Stomach smooth muscle (tissue), 2 donors: Measurements from ENCODE around the gene MCAM.

Experiments used
- H3K27ac ChIP-seq: one replicate; pipeline ENCODE4 v1.7.0; 2013; ENCODE audit warnings: mild to moderate bottlenecking, low read length, inconsistent platforms
- H3K27me3 ChIP-seq, 2 donors: one replicate each; pipeline ENCODE4 v1.7.0; 2013; ENCODE audit warnings: low read length in 2 of 2; ENCODE audit not compliant: insufficient read depth in 2 of 2, control insufficient read depth in 1 of 2
- H3K36me3 ChIP-seq, 2 donors: one replicate each; pipeline ENCODE4 v1.7.0; 2013; ENCODE audit warnings: low read length in 2 of 2; ENCODE audit not compliant: control insufficient read depth in 2 of 2, insufficient read depth in 2 of 2
- H3K4me1 ChIP-seq: one replicate; pipeline ENCODE4 v1.7.0; 2013; ENCODE audit warnings: low read length; ENCODE audit not compliant: control insufficient read depth, insufficient read depth
- H3K4me3 ChIP-seq, 2 donors: one replicate each; pipeline ENCODE4 v1.7.0; 2013; ENCODE audit warnings: low read length in 2 of 2
- H3K9ac ChIP-seq, 2 donors: one replicate each; pipeline ENCODE4 v1.7.0; 2013; ENCODE audit warnings: low read length in 2 of 2, mild to moderate bottlenecking in 1 of 2
- H3K9me3 ChIP-seq, 2 donors: one replicate each; pipeline ENCODE4 v1.7.0; 2013; ENCODE audit warnings: low read length in 2 of 2; ENCODE audit not compliant: control insufficient read depth in 2 of 2
- donor health status: healthy.
- donor health status: Pancreatic carcinoma.

MCAM gene

DNA sequence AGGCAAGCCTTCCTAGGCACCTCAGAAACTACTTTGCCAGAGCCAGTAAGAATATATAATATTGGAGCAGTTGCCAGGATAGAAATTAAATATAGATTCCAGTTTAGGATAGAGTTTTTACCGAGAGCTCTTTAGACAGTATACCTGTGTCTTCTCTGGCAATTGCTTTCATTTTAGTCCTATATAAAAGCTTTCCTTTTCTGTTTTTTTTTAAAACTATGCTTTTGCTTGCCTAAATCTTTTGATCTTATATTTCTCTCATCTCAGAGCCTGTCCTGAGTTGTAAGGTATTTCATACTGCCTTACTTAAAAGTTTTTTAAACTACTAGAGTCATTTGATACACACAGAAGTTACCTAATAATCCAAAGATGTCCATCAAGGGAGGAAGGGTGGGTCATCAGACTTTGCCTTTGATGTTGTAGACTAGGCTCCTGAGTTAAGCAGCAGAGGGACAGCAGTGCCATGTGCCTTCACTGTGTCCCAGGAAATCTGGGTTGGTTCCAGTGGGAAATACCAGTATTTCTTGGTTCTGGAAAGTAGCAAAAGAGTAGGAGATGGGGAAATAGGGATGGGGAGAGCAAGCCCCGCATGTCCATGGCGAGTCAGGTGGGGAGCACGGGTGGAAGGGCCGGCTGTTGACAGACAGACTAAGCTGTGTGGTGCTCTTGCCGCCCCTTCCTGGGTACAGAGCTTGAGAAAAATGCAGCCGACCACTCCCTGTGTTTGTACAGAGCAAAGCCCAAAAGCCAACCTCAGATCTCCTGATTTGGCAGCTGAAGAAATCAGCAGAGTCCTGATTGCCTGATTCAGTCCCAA is 11.2 kb downstream of the MCAM start:
- Histone ChIP-seq H3K9ac (peak overlapping the region in 1 of 2 donors; percentile 5), H3K36me3 (peaks cover 39 to 40% of the 10 kb centered on the region in 2 donors), H3K4me1 (peaks cover 39% of the 10 kb centered on the region), H3K4me3 (no peak overlapping the region), H3K27me3 (no peaks in the 10 kb centered on the region), H3K27ac (peak overlapping the region; percentile 73), H3K9me3 (no peaks in the 10 kb centered on the region)

- no peak overlapping the region for H3K27ac ChIP-seq
- no peaks in the 10 kb centered on the region for H3K27me3 ChIP-seq
- H3K36me3 ChIP-seq, result peaks cover 22 to 31% of the 10 kb centered on the region in 2 donors
- peaks cover 54% of the 10 kb centered on the region for H3K4me1 ChIP-seq
- no peak overlapping the region for H3K9ac ChIP-seq
- no peaks in the 10 kb centered on the region for H3K9me3 ChIP-seq
- no peak overlapping the region for H3K4me3 ChIP-seq
Observed at GRCh38 chr11:119303227-119303718, 13.7 kb downstream of the MCAM start.

DNA sequence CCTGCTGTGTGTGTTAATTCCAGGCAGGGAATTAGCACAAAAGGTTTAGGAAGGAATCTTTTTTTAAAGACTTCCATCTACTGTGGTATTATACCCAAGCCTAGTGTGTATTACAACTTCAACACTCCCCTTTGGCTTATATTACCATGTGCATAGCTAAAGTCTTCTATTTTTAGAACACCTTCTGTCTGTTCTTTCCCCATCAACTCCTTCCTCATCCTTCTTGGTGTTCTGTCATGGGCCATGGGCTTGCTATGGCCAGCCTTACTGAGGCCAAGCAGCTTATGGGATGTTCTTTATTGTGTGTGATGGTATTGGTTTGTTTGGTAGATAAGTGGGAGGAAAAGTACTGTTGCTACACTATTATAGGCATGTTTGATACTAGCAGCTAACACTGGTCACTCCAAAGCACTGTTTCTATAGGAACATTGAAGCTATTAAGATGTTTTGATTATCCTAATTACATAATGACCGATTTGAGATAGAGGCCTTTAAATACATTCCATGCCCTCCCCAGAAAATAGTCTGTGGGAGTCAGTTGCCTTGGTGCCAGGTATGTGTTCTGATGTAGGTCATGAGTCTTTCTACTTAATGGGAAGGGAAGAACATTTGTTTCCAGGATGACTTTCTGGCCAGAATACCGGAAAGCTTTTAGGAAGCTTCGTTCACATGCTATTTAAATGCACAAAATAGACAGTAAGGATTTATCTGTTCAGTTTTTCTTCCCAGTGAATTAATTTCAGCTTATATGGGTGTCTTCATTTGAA is 16.5 kb downstream of the MCAM start:
- Histone ChIP-seq H3K9me3 (no peaks in the 10 kb centered on the region), H3K4me1 (peaks cover 41% of the 10 kb centered on the region), H3K36me3 (peaks cover 23 to 35% of the 10 kb centered on the region in 2 donors), H3K27ac (peak overlapping the region; percentile 77), H3K27me3 (no peaks in the 10 kb centered on the region), H3K9ac (no peak overlapping the region), H3K4me3 (no peak overlapping the region)

DNA sequence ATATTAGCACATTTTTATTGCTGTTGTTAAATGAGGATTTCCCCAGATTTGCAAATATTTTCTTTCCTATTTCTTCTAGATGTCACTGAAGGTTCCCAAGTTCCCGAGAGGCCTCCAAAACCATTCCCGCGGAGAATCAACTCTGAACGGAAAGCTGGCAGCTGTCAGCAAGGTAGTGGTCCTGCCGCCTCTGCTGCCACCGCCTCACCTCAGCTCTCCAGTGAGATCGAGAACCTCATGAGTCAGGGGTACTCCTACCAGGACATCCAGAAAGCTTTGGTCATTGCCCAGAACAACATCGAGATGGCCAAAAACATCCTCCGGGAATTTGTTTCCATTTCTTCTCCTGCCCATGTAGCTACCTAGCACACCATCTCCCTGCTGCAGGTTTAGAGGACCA is 17.5 kb downstream of the MCAM start:
- Histone ChIP-seq H3K4me3 (no peak overlapping the region), H3K36me3 (peaks cover 23 to 31% of the 10 kb centered on the region in 2 donors), H3K27ac (peak overlapping the region; percentile 77), H3K9ac (no peak overlapping the region), H3K27me3 (no peaks in the 10 kb centered on the region), H3K4me1 (peaks cover 38% of the 10 kb centered on the region), H3K9me3 (no peaks in the 10 kb centered on the region)

DNA sequence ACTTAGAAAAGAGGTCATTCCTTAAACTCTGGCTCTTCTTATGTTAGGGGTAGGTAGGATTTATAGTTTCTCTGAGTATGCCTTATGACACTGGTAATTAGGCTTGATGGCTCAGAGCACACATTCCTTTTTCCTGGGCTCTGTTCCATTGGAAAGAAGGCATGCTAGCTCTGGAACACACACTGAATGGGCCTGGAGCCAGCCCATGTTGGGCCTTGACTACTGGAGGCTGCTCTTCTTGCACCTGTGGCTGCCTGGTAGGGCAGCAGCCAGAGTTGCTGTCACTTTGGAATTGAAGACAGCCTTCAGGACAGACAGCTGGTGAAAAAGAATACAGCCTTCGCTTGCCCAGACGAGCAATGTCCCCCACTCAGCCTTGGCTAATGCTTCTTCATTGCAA is 18.2 kb downstream of the MCAM start:
- Histone ChIP-seq H3K4me3 (no peak overlapping the region), H3K27me3 (no peaks in the 10 kb centered on the region), H3K9me3 (no peaks in the 10 kb centered on the region), H3K27ac (peak overlapping the region; percentile 77), H3K36me3 (peaks cover 18 to 29% of the 10 kb centered on the region in 2 donors), H3K9ac (no peak overlapping the region), H3K4me1 (peaks cover 38% of the 10 kb centered on the region)

DNA sequence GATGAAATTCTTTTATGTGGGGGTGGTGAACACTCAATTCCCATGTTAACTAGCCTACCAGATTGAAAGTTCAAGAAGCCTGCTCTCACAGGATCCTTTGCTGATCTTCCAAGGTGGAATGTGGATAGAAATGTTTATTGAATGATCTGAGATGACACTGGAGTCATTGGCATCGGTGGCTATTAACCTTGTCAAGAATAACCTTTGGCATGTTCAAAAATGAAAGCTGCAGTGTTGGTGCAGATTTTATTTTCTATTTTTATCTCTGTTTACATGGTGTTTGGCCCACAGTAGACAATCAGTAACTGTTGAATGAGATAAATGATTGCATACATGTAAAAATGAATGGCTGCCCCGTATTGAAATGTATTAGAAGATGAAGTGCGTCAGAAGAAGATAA is 19.0 kb downstream of the MCAM start:
- Histone ChIP-seq H3K4me1 (peaks cover 38% of the 10 kb centered on the region), H3K9me3 (no peaks in the 10 kb centered on the region), H3K36me3 (peaks cover 16 to 24% of the 10 kb centered on the region in 2 donors), H3K27me3 (no peaks in the 10 kb centered on the region), H3K9ac (no peak overlapping the region), H3K27ac (peak overlapping the region; percentile 77), H3K4me3 (no peak overlapping the region)

GRCh38 chr11:119295178-119295577 is 21.8 kb downstream of the MCAM start:
- H3K9ac ChIP-seq, result no peak overlapping the region
- H3K27me3 ChIP-seq, result no peaks in the 10 kb centered on the region
- peaks cover 24% of the 10 kb centered on the region for H3K4me1 ChIP-seq
- H3K9me3 ChIP-seq, result peaks cover 0 to 4% of the 10 kb centered on the region in 2 donors
- no peak overlapping the region for H3K27ac ChIP-seq
- no peak overlapping the region for H3K4me3 ChIP-seq
- peaks cover 13 to 21% of the 10 kb centered on the region in 2 donors for H3K36me3 ChIP-seq

GRCh38 chr11:119293461-119293860 is 23.5 kb downstream of the MCAM start:
- no peak overlapping the region for H3K27ac ChIP-seq
- H3K4me1 ChIP-seq, result peaks cover 8% of the 10 kb centered on the region
- H3K27me3 ChIP-seq, result no peaks in the 10 kb centered on the region
- H3K4me3 ChIP-seq, result no peak overlapping the region
- no peak overlapping the region for H3K9ac ChIP-seq
- H3K36me3 ChIP-seq, result peaks cover 8 to 12% of the 10 kb centered on the region in 2 donors
- peaks cover 0 to 4% of the 10 kb centered on the region in 2 donors for H3K9me3 ChIP-seq

DNA sequence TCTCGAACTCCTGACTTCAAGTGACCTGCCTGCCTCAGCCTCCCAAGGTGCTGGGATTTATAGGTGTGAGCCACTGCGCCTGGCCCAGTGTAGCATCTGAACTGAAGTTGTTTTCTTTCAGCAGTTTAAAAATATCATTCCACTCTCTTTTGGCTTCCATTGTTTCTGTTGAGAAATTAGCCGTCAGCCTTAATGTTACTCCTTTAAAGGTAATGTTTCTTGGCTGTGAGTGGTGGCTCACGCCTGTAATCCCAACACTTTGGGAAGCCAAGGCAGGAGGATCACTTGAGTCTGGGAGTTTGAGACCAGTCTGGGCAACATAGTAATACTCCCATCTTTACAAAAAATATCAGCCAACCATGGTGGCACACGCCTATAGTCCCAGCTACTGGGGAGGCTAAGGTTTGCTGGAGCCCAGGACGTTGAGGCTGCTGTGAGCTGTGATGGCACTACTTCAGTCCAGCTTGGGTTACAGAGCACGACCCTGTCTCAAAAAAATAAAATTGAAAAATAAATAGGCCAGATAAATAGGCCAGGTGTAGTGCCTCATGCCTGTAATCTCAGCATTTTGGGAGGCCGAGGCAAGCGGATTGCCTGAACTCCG is 25.9 kb downstream of the MCAM start:
- no peaks in the 10 kb centered on the region for H3K4me1 ChIP-seq
- H3K9me3 ChIP-seq, result peaks cover 0 to 4% of the 10 kb centered on the region in 2 donors
- no peak overlapping the region for H3K4me3 ChIP-seq
- H3K27me3 ChIP-seq, result no peaks in the 10 kb centered on the region
- H3K27ac ChIP-seq, result no peak overlapping the region
- no peak overlapping the region for H3K9ac ChIP-seq
- H3K36me3 ChIP-seq, result peaks cover 6 to 11% of the 10 kb centered on the region in 2 donors

- Histone ChIP-seq H3K9ac (no peak overlapping the region), H3K9me3 (peaks cover 0 to 4% of the 10 kb centered on the region in 2 donors), H3K4me3 (no peak overlapping the region), H3K4me1 (peaks cover 4% of the 10 kb centered on the region), H3K27me3 (no peaks in the 10 kb centered on the region), H3K27ac (peak overlapping the region; percentile 58), H3K36me3 (peaks cover 15% of the 10 kb centered on the region in 2 donors)
Observed at GRCh38 chr11:119288219-119288618, 28.7 kb downstream of the MCAM start.
